DMS 273 (cell line): ENCODE results near the gene SPTB.
"Not testable (repeated sequence)": the region's sequence is repeated elsewhere in the genome, so short reads cannot be mapped to it uniquely, and the experiment has no call there.

Source experiments
- DNase-seq: peaks from one replicate; lab custom pipeline; 2025; ENCODE audit not compliant: unreplicated experiment; lab: John Stamatoyannopoulos, UW

Gene SPTB

DNA sequence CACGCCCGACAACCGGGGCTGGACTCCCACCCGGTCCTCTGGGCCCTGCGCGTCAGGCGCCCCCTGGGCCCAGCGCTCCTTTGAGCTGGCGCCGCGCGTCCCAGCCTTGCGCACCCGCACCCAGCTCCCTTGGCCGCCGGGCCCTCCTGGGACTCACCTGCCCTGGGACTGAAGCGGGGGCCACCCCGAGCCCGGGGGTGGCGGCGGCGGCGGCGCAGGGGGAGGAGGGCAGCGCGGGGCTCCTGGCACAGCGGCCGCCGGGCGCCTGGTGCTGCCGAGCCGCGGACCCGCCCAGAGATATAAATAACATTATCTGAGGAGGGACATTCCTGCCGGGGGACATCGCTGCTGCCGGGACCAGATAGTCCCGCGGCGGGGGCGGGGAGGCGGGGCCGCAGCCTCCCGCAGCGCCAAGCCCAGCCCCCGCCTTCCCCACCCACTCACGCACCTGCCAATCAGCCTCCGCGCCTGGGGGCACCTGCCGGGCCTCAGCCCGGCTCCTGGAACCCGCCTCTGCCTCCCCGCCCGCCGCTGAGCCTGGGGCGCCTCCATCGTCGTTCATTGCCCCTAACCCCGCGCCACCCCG, at the start of gene SPTB:
TSS of gene SPTB (minus strand) at position 273 of the 586 bp plus-strand sequence. CDS start 56,813 bp downstream, outside the sequence.
- peak; percentile 73 for DNase-seq

DNA sequence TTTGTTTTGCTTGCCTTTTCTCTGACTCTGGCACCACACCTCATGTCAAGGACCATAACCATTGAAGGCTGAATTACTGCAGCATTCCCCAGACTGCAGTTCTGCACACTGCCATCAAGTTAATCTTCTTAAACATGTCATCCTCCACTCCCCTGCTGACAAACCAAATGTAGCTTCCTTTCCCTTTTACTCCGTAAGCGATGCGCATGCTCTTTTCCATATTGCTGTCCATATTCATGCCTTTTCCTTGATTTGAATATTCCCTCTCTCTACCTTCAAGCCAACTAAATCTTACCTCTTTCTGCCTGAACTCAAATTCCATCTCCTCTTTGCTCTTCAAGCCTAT, 49.3 kb upstream of the SPTB start:
- DNase-seq = no peak

DNA sequence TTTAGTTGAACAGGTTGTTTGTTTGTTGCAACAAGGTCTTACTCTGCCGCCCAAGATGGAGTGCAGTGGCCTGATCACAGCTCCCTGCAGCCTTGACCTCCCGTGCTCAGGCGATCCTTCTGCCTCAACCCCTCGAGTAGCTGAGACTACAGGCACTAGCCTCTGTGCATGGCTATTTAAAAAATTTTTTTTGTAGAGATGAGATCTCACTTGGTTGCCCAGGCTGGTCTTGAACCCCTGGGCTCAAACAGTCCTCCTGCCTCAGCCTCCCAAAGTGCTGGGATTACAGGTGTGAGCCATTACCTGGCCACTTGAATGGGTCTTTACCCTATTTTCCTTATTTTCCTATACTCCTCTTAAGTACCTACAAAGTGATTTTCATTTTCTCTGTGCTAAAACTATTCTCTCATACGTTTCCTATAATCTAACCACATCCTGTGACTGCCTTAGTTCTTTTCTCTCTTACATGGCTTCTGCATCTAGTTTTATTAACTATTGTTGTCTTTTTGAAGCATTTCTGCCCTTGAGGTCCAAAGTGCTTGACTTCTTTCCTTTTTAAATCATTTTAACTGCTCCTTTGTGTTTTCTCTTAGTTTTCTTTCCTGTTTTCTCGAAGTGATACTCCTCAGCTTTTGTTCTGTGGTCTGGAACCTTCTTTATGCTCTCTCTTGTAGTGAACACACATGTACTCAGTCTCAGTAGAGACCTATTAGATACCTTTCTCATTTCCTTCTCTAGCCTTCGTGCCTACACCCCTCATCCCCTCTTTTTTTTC, 48.7 kb upstream of the SPTB start:
- DNase-seq = no peak

DNA sequence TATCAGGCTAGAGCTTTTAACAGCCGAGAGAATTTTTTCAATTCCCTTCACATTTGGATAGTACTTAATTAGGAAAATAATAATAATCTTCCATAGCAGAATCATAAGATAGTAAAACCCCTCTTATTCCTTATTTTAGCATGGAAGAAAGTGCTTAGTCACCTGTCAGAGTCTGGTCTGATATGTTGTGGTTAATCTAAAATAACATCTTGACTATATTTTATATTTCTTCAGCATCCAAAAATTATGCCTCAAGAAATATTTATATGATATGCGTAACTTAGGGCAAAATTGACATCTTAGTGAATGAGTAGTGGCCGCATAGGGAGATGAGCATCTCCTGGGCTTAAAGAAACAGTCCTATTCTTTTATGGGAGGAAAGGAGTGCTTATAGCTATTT, 47.3 kb upstream of the SPTB start:
- no peak for DNase-seq

DNA sequence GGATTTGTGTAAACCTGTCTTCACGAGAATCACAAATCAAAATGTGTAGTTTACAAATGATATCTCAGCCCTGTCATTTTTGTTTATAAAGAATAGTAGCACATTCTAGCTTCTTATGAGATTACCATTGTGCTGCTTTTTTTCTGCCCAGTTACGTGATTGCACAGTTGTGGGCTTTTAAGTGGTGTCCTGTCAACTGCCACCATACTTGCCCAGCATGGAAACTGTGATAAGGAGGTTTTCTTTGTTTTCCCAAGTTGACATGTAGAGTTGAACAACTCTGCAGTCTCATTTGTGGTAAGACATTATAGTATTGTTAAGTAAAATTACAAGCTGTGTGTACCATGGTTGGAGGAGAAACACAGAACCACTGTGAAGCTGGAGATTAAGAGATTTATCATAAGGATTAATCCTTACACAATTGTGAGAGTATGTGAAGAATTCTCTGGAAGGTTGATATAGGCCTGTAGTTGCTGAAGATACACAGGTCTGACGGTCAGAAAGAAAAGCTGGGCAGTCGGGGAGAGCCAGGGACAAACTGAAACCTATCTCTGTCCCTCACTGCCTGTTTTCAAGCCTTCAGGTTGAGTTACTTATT, 46.8 kb upstream of the SPTB start:
- no peak for DNase-seq

DNA sequence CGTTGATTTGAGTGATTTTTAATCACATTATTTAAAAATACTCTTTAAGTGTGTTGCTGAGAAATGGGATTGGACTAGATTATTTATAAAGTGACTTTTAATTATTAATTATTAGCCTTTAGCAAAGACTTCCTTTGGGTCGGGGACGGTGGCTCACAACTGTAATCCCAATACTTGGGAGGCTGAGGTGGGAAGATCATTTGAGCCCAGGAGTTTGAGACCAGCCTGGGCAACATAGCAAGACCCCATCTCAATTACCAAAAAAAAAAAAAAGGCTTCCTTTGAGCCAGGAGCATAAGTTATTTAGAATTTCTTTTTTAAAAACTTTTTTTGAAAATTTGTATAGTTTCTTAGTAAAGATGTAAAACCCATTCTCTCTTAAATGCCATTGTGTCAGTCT, 43.3 kb upstream of the SPTB start:
- DNase-seq = no peak

DNA sequence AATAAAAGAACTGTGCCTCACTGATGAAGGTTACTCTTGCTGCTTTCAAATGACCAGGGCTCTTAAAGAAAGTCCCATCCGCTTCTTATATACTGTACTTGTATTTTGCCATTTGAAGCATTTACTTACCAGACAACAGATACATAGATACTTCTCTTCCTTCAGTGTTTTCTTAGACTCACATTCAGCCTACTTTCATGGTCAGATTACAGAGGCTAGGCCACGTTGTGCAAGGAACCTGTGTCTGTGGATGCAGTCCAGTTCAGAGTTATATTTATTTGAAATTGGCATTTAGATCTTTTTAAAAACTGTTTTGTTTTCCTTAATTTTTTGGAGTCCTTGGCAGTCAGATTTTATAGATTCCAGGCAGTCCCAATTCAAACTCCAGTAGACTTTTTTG, 40.8 kb upstream of the SPTB start:
- DNase-seq = no peak

DNA sequence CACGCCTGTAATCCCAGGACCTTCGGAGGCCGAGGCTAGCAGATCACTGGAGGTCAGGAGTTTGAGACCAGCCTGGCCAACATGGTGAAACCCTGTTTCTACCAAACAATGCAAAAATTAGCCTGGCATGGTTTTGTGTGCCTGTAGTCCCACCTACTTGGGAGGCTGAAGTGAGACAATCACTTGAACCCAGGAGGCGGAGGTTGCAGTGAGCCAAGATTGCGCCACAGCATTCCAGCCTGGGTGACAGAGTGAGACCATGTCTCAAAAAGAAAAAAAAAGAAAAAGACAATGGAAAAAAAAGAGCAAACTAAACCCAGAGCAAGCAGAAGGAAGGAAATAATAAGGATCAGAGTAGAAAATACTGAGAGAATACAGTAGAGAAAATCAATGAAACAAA, 39.9 kb upstream of the SPTB start:
- no peak for DNase-seq

DNA sequence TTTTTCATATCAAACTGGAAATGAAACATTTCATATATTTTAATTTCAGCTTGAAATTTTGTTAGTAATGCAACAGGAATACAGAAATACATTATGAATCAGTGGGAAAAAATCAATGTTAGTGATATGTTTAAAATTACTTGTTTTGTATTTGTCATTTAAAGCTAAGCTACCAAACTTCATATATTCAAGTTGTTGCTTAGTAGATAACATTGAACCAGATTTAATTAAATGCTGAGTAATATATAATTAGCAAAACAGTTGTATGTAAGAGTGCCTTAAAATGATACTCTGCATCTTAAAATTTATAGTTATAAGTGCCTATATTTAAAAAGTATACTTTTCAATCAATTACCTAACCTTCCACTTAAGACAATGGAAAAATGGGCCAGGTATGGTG, 39.5 kb upstream of the SPTB start:
- DNase-seq = no peak

DNA sequence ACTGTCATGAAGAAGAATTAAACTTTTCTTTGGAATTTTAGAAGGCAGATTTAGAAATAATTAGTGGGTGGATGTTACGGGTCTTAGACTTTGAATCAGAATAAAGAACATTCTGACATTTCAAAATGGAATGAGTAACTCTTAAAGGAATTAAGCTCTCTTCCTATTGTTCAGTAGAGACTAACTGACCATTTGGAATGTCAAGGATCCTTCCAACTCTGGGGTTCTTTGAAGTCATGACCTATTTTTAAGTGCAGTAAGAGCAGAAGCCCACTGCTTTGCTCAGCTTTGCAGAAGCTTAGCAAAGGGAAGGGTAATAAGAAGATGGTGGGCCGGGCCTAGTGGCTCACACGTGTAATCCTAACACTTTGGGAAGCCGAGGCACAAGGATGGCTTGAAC, 38.5 kb upstream of the SPTB start:
- no peak for DNase-seq

DNA sequence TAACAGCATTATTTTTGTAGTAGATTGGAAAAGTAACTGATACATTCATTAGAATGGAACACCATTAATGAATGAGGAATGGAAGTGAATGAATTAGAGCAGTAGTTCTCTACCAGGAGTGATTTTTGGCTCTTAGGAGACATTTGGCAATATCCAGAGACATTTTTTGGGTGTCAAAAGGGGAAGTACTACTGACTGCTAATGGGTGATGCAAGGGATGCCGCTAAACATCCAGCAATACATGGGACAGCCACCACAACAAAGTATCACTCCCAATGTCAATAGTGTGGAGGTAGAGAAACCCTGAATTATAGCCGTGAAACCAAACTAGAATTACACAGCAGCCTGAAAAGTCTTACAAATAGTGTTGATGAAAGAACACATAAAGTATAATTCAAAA, 36.1 kb upstream of the SPTB start:
- DNase-seq = no peak

DNA sequence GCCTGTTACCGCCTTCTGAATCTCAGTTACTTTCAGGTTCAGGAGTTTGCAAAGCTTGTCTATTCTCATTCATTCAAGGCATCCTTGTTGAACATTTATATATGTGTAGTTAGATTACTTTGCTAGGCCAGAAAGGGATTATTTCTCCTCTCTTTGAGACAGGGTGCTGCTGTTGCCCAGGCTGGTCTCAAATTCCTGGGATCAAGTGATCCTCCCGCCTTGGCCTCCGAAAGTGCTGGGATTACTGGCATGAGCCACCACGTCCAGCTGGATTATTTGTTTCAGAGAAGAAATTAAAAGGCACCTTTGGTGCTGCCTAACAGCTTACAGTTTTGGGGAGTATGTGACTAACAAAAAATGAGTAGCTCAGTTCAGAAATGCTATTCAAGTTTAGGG, 35.3 kb upstream of the SPTB start:
- DNase-seq = no peak

DNA sequence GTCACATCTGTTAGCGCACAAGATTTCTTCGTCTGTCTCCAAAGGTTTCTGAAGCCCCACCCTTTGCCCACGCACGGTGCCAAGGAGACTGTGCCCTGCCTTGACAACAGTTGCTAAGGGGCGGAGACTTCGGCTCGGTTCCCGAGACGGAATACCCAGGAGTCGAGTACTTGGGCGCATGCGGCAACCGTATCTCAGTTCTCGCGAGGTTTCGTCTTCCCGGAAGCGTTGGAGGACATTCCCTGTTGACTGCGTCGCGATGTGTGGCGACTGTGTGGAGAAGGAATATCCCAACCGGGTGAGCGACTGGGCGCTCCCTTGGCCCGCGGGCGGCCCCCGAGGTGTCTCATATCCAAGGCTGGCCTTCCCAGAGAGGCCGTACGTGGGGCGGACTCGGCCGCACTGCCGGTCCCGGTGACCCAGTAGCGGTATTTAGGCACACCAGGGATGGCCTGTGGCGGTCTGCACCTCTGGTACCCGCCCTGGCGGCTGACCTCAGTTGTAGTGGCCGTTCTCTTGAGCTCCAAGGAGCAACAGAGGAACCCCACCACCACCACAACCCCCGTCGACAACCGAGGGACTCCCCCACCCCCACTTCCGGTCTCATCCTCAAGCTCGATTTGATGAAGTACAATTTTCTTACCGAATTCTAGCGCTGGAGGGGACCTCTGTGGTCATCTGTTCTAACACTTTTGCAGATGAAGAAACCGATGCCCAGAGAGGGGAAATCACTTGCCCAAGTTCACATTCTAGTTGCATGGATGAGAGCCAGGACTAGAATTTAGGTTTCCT, 34.7 kb upstream of the SPTB start, which contains the start of gene CHURC1:
TSS of gene CHURC1 (plus strand) at position 219 of the 792 bp plus-strand sequence. CDS start at position 260, 41 bp downstream.
- peak; percentile 100 for DNase-seq

DNA sequence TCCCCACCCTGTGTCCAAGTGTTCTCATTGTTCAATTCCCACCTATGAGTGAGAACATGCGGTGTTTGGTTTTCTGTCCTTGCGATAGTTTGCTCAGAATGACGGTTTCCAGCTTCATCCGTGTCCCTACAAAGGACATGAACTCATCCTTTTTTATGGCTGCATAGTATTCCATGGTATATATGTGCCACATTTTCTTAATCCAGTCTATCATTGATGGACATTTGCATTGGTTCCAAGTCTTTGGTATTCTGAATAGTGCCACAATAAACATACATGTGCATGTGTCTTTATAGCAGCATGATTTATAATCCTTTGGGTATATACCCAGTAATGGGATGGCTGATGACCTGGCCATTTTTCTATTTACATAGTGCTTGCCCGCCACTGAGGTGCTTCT, 33.8 kb upstream of the SPTB start:
- not testable (repeated sequence) for DNase-seq

DNA sequence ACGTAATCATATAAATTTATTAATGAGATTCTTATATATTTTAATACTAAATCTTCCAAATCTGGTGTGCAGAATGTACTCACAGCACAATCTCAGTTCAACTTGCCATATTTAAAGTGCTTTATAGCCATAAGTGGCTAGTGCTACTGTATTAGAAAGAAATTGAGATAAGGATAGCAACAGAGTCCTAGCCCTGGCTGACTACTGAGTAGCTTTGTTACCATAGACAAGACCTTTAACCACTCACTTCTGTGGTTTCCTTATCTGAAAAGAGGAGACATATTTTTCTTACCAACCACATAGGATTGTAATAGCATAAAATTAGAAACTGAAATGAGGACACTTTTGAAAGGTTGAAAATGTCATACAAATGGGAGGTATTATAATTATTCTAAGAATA, 32.6 kb upstream of the SPTB start:
- no peak for DNase-seq

DNA sequence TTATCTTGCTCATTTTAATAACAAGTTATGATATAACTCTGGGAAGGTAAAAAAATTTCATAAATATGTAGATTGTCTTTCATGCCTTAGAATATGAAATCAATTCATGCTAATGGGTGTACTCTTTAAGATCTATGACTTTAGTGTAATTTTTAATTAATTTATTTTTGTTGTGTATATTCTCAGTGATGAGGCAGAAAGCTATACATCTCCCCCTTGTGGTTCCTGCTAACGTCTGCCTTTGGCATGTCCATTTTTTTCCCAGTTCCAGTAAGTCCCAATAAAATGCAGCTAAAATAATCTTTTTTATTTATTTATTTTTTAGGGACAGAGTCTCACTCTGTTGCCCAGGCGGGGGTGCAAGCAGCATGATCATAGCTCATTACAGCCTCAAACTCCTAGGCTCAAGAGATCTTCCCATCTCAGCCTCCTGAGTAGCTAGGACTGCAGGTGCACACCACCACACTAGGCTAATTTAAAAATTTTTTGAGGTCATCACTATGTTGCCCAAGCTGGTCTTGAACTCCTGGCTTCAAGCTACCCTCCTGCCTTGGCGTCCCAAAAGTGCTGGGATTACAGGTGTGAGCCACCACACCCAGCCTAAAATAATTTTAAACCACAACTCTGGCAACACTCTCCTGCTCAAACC, 31.3 kb upstream of the SPTB start:
- peak; percentile 60 for DNase-seq

DNA sequence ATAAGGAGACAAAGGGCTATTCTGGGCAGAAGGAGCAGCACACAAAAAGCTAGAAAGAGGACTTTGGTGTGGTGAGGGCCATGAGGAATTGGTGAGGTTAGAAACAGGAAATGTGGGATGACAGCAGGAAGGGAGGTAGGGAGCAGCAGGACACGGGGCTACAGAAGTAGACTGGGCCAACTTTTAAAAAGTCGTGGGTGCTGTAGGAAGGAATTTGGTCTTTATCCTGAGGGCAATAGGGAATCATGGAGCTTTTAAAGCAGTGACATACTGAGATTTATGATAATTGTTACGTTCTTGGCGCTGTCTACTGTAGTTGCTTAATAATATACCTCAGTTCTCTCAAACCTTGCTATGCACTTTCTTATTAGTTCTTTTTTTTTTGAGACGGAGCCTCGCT, 26.3 kb upstream of the SPTB start:
- no peak for DNase-seq

DNA sequence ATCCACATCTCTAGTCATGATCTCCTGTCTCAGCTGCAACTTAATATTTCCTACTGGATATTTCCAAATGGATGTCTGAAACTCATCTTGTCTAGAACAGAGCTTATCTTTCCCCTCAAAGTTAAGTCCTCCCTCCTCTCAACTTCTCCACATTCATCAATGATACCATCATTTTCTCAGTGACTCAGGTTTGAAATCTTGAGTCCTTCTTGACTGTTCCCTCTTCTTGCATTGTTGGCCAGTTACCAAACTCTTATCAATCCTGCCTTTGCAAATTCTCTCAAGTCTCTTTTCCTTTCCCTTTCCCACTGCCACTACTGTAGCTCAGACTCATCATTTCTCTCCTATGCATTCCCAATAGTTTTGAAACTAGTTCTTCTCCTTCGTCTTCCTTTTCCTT, 20.3 kb upstream of the SPTB start:
- no peak for DNase-seq

DNA sequence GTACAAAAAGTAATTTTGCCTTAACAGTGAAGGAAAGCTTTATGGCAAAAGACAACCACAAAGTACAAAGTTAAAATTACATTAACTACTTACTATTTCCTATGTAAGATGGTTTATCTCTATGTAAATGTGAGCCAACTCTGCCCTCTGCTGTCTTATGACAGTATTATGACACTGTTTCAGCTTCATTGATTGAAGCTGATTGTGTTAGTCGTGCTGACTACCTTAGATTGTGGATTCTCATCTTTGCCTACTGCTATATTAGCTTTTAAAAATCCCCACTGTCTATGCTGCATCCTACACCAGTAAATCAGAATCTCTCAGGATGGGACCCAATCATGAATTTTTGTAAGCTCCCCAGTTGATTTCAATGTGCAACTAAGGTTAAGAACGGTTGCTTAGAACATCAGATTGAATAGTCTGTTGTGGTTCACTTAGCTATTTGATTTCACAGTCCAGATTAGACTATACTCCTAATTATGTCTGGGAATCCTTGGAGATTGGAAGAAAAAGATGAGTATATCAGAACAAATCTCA, 12.2 kb upstream of the SPTB start:
- DNase-seq = peak; percentile 84

DNA sequence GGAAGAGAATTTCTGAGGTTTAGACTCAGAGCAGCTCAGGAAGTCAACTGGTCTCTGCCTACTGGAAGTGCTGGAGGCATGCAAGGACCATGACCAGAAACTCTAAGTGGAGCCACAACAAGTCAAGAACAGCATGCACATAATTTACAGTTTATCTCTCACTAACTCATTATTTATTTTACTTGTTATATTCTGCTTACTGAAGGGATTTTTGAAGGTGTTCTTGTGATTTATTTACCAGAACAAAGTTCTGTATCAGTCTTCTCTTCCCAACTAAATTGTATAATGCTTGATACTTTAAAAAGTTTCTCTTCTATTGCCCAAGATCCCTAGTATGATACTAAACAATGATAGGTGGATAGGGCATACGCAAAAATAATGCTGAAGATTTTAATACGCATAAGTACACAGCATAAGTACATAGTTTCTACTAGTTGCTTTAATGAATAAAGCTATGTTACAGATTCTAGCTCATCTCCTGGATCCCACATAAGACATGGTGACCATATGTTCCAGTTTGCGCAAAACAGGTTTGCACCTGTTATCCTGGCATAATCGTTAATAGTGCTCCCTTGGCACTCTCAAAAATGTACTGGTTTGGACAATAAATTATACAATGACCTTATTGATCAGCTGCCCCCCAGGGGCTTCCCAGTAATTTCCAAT, 11.6 kb upstream of the SPTB start:
- peak; percentile 71 for DNase-seq
